NT2/D1 (cell line): ENCODE measurements around the gene RERE.

Experiments
- DNase-seq: peaks from one replicate; pipeline ENCODE4 v3.0.0-alpha.2; 2011; ENCODE audit warnings: low read depth, low spot score
- H3K27me3 ChIP-seq: 2 replicates; pipeline ENCODE4 v1.6.0; 2011; ENCODE audit warnings: mild to moderate bottlenecking; ENCODE audit not compliant: insufficient read length, insufficient read depth
- H3K36me3 ChIP-seq: 2 replicates; pipeline ENCODE4 v1.6.1; 2011; ENCODE audit warnings: mild to moderate bottlenecking, low read length, mixed read lengths; ENCODE audit not compliant: insufficient read depth, insufficient read length
- H3K4me1 ChIP-seq: 2 replicates; pipeline ENCODE4 v1.5.1; 2011; ENCODE audit not compliant: insufficient read depth, insufficient read length
- H3K4me3 ChIP-seq: 2 replicates; pipeline ENCODE4 v1.5.1; 2011; ENCODE audit warnings: low read depth; ENCODE audit not compliant: insufficient read length
- H3K9ac ChIP-seq: 2 replicates; pipeline ENCODE4 v1.6.0; 2011; ENCODE audit warnings: low read depth; ENCODE audit not compliant: insufficient read length
- H3K9me3 ChIP-seq: 2 replicates; pipeline ENCODE4 v1.5.1; 2011; ENCODE audit warnings: mild to moderate bottlenecking, low read length; ENCODE audit not compliant: insufficient read depth
- SUZ12 ChIP-seq: IDR thresholded peaks from 2 replicates; pipeline ENCODE4 v1.6.1; 2011; ENCODE audit not compliant: insufficient read length, insufficient read depth; ENCODE audit errors: extremely low read depth
- YY1 ChIP-seq: IDR thresholded peaks from 2 replicates; pipeline ENCODE4 v1.6.1; 2011; ENCODE audit not compliant: insufficient read length, insufficient read depth
- ZNF274 ChIP-seq: IDR thresholded peaks from 2 replicates; pipeline ENCODE4 v1.6.1; 2011; ENCODE audit warnings: mild to moderate bottlenecking, low read depth, low read length

RERE gene

GRCh38 chr1:8563944-8564537, 253.4 kb downstream of the RERE start:
- Histone ChIP-seq H3K9me3 (no peaks in the 10 kb centered on the region), H3K9ac (no peak overlapping the region), H3K27me3 (no peaks in the 10 kb centered on the region), H3K4me3 (no peak overlapping the region), H3K36me3 (no peaks in the 10 kb centered on the region), H3K4me1 (no peaks in the 10 kb centered on the region)
- DNase-seq = no peak
- TF ChIP-seq SUZ12 = no peak
- TF ChIP-seq YY1 = no peak
- TF ChIP-seq ZNF274 = no peak

- H3K27me3 ChIP-seq = no peaks in the 10 kb centered on the region
- H3K36me3 ChIP-seq = no peaks in the 10 kb centered on the region
- no peaks in the 10 kb centered on the region for H3K9me3 ChIP-seq
- DNase-seq = no peak
- H3K4me1 ChIP-seq = no peaks in the 10 kb centered on the region
- H3K9ac ChIP-seq = no peak overlapping the region
- no peak for TF ChIP-seq ZNF274
- TF ChIP-seq YY1 = no peak
- TF ChIP-seq SUZ12 = no peak
- no peak overlapping the region for H3K4me3 ChIP-seq
These were observed 254.3 kb downstream of the RERE start for GRCh38 chr1:8562881-8563865.

- no peak for TF ChIP-seq SUZ12
- no peak for TF ChIP-seq YY1
- TF ChIP-seq ZNF274 = no peak
- DNase-seq = no peak
- Histone ChIP-seq H3K27me3 (no peaks in the 10 kb centered on the region), H3K9ac (no peak overlapping the region), H3K4me3 (no peak overlapping the region), H3K36me3 (no peaks in the 10 kb centered on the region), H3K4me1 (no peaks in the 10 kb centered on the region), H3K9me3 (no peaks in the 10 kb centered on the region)
These were observed 255.2 kb downstream of the RERE start for GRCh38 chr1:8562222-8562621.

- Histone ChIP-seq H3K4me1 (no peaks in the 10 kb centered on the region), H3K4me3 (no peak overlapping the region), H3K27me3 (no peaks in the 10 kb centered on the region), H3K9ac (no peak overlapping the region), H3K36me3 (peaks cover 5% of the 10 kb centered on the region), H3K9me3 (no peaks in the 10 kb centered on the region)
- TF ChIP-seq ZNF274 (no peak), SUZ12 (no peak), YY1 (no peak)
- peak; percentile 1 for DNase-seq
These were observed 256.6 kb downstream of the RERE start for GRCh38 chr1:8560611-8561544.

GRCh38 chr1:8560035-8560434, 257.4 kb downstream of the RERE start:
- Histone ChIP-seq H3K4me1 (no peaks in the 10 kb centered on the region), H3K27me3 (no peaks in the 10 kb centered on the region), H3K36me3 (peaks cover 5% of the 10 kb centered on the region), H3K4me3 (no peak overlapping the region), H3K9ac (no peak overlapping the region), H3K9me3 (no peaks in the 10 kb centered on the region)
- TF ChIP-seq YY1 = no peak
- TF ChIP-seq SUZ12 = no peak
- no peak for TF ChIP-seq ZNF274
- no peak for DNase-seq

- H3K4me3 ChIP-seq = no peak overlapping the region
- TF ChIP-seq SUZ12 = no peak
- no peak for TF ChIP-seq ZNF274
- TF ChIP-seq YY1 = no peak
- no peaks in the 10 kb centered on the region for H3K9me3 ChIP-seq
- H3K27me3 ChIP-seq = no peaks in the 10 kb centered on the region
- no peak for DNase-seq
- H3K9ac ChIP-seq = no peak overlapping the region
- H3K36me3 ChIP-seq = peaks cover 13% of the 10 kb centered on the region
- H3K4me1 ChIP-seq = peaks cover 7% of the 10 kb centered on the region
These were observed 261.9 kb downstream of the RERE start for GRCh38 chr1:8555582-8555981.
